Fibroblast of skin of abdomen (primary cell): ENCODE measurements around the gene NBPF15. TPM values are rescaled to one million over a fixed set of nuclear protein-coding genes. Genes with fewer than 3 reads are reported as not detected.
"Not testable (repeated sequence)": the region's sequence is repeated elsewhere in the genome, so short reads cannot be mapped to it uniquely, and the experiment has no call there.

ENCODE experiments used
- DNase-seq: peaks from one replicate; pipeline ENCODE4 v3.0.0-alpha.2; 2013
- polyA plus RNA-seq, 2 experiments: library from polyadenylated mRNA; unstranded; fragments of 120-200 nt; gene quantifications; one replicate each; pipeline ENCODE4 v1.2.1, GENCODE V29; 2013; ENCODE audit not compliant: insufficient read length in 2 of 2

NBPF15 gene, protein sequence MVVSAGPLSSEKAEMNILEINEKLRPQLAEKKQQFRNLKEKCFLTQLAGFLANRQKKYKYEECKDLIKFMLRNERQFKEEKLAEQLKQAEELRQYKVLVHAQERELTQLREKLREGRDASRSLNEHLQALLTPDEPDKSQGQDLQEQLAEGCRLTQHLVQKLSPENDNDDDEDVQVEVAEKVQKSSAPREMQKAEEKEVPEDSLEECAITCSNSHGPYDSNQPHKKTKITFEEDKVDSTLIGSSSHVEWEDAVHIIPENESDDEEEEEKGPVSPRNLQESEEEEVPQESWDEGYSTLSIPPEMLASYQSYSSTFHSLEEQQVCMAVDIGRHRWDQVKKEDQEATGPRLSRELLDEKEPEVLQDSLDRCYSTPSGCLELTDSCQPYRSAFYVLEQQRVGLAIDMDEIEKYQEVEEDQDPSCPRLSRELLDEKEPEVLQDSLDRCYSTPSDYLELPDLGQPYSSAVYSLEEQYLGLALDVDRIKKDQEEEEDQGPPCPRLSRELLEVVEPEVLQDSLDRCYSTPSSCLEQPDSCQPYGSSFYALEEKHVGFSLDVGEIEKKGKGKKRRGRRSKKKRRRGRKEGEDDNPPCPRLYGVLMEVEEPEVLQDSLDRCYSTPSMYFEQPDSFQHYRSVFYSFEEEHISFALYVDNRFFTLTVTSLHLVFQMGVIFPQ
- polyA plus RNA-seq (2013, experiment 1 of 2; ENCODE audit: insufficient read length): 53.0 TPM
- polyA plus RNA-seq (2013, experiment 2 of 2; ENCODE audit: insufficient read length): 52.4 TPM

DNA sequence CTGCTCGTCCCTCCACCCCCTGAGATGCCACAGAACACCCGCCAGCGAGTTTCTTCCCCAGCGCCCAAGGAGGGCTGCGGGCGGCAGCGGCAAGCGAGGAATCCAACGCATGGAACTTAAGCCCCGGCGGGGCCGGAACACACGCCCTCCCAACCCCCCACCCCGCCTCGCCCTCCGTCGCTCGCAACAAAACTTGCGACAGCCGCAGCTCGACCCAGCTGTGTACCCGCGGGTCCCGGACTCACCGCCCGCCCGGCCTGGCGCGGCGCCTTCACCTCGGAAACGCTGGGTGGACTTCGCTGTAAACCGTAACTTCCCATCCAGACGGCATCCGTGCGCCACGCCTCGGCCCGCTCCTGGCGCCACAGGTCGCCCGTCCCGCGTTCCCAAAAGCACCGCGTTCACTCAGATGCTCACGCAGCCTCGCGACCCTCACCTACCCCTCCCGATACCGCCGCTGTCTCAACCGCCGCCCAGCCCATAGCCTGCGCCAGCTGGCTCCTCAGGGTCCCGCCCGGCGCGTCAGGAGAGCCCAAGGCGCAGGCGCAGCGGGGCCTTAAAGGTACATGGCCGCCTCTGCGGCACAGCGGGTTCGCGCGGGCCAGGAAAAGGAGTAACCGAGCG, at the start of gene NBPF15:
NBPF15 (minus strand) TSS at position 534 of the 624 bp plus-strand sequence. CDS start 21,666 bp downstream, outside the sequence.
- DNase-seq: peak; percentile 51

DNA sequence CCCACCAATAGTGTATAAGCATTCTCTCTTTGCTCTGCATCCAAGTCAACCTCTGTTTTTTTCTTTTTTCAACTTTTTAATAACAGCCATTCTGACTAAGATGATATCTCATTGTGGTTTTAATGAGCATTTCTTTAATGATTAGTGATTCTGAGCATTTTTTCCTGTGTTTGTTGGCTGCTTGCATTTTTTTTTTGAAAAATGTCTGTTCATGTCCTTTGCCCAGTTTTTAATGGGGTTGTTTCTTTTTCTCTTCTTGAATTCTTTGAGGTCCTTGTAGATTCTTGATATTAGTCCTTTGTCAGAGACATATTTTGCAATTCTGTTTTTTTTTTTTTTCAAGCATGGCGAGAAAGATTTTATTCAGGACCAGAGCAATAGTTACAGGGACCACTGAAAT, 35.0 kb upstream of the NBPF15 start:
- DNase-seq: not testable (repeated sequence)

DNA sequence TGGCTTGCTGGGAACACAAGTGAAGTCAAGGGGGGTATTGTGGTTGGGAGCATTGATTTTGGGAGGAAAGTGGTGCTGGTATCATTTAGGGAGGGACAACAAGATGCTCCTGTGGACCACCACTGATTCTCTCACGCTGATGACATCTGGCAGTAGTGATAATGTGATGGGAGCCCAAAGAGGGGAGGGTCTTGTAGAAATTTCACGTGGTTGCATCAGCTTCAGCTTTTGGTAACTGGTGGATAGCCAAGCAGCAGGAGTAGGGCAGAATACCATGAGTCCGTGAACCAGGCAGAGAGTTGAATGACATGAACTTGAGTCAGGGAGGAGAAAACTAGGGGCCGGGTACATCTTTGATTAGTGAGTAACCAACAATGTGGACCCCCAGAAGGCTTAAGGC, 32.7 kb upstream of the NBPF15 start:
- DNase-seq: peak; percentile 37

DNA sequence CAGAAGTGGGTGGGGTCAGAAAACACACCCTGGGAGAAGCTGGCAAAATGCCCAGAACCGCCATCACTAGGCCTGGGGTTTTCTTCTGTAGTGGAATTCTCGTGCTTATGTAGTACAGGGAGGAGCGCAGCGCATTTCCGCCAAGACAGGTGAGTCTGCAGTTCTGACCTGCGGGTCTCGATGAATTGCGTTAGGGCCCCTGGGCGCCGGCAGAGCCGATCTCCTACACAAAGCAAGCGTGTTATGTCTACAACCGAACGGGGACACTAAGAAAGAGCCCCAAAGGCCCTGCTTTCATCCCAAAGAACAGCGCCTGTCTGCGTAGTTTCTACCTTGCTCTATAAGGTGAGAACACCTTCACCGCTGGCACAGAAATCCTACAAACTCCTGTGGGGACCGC, 28.9 kb upstream of the NBPF15 start:
- DNase-seq: not testable (repeated sequence)

DNA sequence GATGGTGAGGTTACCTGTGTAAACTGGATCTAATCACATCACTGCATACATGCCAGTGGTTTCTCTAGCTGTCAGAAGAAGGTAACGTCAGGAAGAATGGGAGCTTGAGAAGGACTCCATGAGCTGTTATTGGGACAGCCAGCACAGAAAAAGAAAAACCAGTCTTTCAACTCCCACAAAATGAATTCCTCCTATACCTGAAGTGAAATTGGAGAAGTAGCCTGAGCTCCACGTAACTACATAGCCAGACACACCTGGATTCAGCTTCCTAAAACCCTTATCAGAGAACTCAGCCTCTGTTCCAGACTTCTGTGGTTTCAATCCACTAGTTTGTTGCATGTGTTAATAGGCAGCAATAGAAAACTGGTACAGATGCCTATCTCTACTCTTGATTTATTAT, 25.5 kb upstream of the NBPF15 start:
- not testable (repeated sequence) for DNase-seq

DNA sequence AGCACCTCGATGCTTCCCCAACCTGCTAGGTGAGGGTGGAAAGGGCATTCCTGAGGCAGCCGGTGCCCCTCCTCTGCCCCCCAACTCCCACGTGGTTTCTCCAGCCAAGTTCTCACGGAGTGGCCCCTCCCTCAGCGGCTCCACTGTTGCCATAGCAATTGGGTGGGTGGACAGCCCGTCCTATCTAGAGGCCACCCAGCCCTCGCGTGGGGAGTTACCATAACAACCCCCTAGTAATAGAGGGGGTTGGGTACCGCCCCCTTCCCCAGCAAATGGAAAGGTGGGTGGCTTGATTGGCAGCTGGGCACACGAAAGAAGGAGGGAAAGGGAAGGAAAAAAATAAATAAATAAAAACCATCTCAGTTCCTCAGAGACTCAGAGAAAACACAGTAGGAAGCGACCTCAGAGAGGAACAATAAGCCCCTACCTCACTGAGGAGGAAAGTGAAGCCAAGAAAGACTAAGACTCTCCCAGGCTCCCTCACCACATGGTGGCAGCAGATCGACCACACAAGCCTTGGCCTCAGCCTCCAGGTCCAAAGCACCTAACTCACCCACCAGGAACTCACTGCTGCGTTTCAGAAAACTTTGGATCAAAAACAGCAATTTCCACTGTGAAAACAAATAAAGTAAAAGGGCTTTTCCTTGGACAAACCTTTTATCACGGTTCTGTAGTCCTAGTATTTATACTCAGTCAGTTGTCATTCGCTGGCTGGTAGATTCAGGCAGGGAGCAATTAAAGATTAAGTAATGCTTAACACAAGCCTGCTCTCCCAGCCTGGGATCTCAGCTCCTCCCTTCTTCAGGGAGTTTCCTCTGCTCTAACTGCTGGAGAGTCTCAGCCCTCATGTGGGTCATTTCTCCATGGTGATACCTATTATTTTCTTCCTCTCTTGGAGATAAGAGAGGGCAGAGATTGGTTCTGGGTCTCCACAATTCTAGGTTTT, 23.9 kb upstream of the NBPF15 start:
- DNase-seq: not testable (repeated sequence)

DNA sequence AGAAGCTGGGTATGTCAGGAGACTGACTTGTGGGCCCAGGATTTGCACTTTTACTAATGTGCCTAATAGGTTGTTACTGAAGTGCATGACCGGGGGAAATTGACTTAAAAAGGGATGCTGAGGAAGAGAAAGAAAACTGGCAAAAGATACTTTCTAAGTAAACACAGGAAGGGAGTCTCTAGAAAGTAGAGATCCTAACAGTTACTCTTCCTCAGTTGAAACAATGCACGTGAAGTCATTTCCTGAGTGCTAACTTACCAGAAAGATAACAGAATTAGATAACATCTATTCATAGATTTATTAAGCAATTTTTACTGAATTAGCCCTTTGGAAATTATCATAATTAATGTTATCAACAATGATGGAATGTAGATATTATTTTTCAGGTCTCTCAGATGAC, 12.4 kb upstream of the NBPF15 start:
- not testable (repeated sequence) for DNase-seq

DNA sequence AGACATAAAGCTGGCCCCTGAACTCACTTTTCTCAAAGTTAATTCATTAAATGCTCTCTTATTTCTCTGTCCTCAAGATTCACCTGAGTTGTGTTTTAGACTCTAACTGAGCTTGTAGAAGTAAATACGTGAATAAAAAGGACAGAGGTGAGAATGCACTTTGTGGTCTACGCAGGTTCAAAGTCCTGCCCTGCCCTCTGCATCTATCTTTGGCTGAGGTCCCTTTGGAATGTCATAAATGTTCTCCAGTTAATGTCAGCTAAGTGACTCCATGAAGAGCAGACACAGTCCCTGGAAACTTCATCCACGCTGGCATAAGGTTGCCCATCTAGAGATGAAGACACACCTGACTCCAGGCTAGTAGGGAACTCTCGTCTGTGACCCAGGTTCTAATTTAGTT, 10.0 kb upstream of the NBPF15 start:
- DNase-seq: not testable (repeated sequence)

DNA sequence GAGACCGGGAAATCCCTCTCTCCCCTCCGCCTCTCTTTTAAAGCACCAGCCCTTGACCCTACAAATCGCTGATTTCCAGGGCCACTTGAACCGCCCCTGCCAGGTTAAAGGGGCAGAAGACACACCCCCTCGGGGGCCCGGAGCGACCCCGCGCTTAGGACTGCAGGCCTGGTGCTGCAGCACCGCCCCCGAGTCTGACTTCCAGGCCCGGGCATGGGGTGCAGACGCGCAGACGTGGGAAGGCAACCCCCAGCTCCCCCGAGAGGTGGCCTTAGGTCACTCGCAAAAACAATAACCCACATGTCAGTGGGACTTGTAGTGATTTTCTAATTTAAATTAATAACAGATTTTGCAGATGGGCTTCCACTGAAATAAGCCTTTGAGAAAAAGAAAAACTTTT, 309 bp upstream of the NBPF15 start:
- not testable (repeated sequence) for DNase-seq

DNA sequence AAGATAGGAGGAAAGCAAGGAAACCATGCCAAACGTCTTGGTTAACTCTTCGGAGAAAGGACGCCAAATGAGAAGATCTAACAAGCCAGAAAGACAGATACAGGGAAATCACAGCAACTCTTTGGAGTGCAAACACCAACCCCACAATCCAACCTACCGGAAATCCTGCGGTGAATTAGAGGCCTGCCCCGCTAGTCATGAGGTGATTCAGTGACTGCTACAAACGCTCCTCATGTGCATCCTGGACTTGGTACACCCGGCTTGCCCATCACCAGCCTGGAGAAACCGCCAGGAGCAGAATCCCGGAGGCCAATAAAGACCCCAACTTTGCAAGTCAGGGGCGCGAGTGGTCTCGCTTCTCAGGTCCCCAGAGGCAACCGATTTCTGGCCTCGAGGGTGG, 783 bp downstream of the NBPF15 start:
- DNase-seq: not testable (repeated sequence)

DNA sequence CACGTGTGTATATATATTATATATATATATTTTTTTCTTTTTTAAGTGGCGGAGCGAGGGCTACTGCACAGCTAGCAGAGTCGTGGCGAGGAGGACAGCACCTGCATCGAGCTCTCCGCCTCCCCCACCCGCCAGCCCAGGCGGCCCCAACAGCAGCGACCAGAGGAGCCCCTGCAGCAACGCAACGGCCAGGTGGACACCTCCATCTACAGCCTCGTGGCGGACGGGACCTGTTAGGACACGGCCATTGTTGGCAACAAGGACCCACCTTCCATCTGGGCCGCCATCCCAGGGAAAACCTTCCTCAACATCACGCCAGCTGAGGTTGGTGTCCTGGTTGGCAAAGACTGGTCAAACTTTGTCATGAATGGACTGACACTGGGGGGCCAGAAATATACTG, 19.1 kb downstream of the NBPF15 start:
- not testable (repeated sequence) for DNase-seq

DNA sequence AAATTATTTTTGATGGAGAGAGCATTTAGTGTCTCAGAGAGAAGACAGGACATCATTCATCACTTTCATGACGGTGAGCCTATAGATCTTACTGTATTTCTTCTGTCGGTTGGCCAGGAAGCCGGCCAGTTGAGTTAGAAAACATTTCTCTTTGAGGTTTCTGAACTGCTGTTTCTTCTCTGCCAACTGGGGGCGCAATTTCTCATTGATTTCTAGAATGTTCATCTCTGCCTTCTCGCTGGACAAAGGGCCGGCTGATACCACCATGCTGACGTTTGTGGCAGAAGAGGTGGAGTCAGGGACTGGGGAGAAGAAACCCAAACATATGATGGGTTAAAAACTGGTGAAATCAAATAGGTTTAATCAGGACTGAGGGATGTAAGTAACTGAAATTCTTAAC, 21.7 kb downstream of the NBPF15 start:
- DNase-seq: not testable (repeated sequence)

DNA sequence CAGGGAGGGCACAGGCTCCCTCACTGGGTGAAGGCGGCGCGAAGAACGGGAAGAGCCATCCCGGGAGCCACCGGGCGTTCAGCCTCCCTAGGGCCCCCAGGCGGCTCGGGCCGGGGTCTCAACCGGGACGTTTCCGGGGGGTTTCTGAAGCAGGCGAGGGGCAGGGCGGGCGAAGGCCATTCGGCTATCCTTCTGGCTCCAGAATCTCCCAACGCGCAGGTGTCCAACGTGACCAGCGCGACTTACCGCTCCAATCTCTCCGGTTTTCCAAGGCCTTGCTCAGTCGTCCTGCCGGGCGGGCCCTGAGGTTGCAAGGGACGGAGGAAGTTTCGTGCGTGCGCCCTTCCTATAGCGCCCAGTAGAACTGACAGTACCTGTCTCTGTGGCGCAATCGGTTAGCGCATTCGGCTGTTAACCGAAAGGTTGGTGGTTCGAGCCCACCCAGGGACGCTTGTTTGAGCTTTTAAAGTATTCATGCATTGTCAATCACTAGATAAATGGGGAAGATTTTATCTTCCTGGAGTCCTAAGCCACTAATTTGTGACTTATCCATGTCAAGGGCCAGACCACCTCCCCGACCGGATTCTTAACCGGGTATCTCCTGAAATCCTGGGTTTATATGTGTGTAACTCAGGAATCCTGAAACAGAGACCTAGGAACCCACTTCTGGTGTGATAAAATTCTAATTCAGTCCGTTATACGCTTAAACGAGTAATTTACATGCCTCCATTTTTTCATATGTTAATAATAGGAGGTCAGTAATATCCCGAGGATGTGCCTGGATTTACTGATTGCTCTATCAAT, 42.4 kb downstream of the NBPF15 start:
- peak; percentile 58 for DNase-seq

DNA sequence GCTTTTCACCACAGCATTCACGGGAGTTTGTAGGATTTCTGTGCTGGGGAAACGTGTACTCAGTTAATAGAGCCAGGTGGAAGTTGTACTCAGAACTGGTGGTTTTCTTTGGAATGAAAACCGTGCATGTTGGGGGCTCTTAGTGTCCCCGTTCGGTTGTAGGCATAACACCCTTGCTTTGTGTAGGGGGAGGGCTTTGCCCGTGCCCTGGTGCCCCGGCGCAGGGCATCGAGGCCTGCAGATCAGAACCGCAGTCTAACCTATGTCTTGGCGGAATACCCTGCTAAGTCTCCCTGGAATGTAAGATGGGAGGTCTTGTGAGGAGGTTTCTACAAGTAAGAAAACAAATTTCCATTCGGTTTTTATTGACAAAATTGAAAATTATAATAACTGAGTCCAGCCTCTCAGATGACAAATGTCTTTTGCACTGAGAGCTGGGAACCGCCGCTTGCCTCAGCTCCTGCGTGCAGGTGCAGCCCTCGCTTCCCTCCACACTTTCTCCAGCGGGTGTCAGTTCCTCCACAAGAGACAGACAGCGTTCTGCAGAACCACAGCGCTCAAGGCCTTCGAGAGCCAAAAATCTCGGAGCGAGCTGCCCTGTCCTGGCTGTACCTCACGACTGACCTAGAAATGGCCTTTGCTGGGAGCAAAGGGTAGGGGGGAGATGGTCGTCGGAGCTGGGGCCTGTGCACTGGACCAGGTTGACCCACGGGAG, 47.9 kb downstream of the NBPF15 start:
- DNase-seq: not testable (repeated sequence)

DNA sequence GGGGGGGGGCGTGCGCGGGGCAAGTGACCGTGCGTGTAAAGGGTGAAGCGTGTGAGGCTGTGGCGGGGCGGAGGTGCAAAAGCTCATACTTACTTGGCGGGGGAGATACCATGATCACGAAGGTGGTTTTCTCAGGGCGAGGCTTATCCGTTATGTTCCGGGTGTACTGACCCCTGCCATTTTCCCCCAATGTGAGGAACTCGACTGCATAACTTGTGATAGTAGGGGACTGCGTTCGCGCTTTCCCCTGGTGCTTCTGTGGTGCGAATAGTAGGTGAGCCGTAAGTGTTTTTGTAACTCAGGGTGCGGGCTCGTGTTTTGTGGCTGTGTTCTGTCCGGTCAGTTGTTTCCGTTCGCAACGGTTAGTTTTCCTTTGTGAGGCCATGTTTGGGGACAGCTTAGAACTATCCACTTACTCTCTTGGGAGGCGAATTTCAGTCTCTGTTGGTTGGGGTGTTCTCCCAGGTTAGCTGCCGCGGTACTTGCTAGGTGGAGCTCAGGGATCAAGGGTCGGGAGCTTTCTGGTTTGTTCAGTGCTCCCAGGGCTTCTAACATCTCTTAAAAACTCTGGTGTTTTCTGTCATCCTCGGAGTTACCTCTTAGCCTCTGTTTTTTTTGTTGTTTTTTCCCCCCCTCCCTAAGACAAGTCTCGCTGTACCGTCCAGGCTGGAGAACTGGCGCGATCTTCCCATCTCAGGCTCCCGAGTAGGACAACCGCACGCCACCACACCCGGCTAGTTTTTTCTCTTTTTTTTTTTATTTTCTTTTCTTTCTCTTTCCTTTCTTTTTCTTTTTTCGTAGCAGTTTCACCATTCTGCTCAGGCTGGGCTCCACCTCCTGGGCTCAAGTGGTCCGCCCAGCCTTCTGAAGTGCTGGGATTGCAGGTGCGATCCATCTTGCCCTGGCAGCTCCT, 48.7 kb downstream of the NBPF15 start:
- peak; percentile 100 for DNase-seq

DNA sequence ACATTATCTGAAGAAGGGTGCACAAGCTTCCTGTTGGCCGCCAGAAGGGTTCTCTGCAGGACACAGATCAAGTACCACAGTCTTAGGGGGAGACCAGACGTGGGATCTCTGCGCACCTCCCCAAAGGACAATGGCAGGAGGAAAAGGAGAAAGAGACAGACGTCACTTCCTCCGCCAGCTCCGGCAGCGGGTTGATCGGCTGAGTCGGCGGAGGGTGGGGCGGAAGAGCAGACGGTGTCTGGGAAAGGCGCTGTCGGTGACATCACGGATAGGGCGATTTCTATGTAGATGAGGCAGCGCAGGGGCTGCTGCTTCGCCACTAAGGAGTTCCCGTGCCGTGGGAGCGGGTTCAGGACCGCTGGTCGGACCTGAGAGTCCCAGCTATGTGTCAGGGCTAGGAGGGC, 49.4 kb downstream of the NBPF15 start:
- peak; percentile 89 for DNase-seq

DNA sequence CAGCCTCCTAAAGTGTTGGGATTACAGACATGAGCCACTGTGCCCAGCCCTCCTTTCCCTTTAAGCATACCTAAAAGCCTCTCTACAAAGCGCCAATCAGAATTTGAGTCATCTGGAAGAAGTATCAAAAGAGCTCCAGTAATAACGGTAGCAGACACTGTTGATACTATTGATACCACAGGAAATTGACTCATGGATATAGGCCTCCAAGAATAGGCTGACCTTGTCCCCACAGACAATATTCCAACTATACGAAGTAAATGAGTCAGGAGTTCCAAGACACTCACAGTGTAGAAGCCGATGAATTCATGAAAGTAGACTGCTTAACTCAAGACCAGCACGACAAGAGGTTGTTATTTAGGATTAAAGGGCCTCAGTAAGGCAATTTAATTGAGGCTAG, 58.7 kb downstream of the NBPF15 start:
- not testable (repeated sequence) for DNase-seq

DNA sequence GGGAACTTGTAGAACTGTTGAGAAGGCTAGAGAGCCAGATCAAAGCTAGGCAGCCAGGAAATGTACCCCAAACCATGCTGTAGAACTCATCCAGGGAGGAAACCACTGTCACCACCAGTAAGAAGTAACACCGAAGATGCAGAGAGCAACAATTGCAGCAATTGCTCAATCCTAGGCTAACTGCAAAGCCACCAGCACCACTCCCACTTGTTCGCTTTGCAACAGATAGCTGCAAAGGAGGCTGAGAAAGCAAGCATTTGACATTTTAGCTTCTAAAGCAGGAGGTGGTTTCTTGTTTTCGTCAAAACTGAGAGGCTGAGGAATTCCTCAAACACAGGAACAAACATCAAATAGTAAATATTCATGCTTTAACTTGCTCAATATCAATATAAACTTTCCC, 89.8 kb downstream of the NBPF15 start:
- DNase-seq: not testable (repeated sequence)
